Activated T-cell treated with anti-CD3 and anti-CD28 coated beads for 24 hours (primary cell): Measurements from ENCODE around the gene ZNF407.

Source experiments
- DNase-seq: peaks from one replicate; pipeline ENCODE4 v3.0.0-alpha.2; 2020; ENCODE audit warnings: low read depth

Gene ZNF407

GRCh38 chr18:74672371-74672770 lies 74.7 kb downstream of the ZNF407 start:
- DNase-seq, result no peak

GRCh38 chr18:74674487-74674886 lies 76.8 kb downstream of the ZNF407 start:
- no peak for DNase-seq

- no peak for DNase-seq
These were observed 81.5 kb downstream of the ZNF407 start for GRCh38 chr18:74679006-74679678.

DNA sequence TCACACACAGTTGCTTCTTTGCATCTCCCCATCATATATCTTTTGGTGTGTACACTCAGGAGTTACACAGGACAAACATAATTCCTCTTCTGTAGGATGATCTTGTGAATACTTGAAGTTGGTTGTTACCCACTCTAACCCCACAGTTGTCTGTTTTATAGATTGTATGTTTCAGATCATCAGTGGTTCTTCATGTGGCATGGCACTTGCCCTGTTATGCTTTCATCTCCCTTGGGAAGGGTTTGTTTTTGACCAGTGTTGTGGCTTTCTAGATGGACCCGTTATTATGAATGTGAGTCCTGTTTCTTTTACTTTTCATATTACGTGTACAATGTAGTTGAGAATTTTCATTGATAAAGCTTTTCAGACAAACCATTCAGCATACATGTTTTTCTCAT lies 82.0 kb downstream of the ZNF407 start:
- DNase-seq, result no peak

GRCh38 chr18:74682141-74682990 lies 84.7 kb downstream of the ZNF407 start:
- no peak for DNase-seq

DNA sequence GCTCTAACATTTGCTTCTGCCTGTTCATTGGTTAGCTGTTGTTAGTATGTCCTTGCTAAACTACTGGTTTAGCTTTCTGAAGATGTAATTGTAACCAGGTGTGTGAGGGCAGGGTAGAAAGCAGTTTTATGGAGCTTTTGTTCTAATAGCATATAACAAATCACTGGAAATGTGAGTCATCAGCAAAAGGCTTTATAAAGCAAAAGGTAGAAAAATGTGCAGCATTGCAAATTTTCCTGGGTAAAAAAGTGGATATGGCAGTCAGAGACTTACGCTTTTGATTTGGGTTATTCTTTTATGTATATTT lies 85.3 kb downstream of the ZNF407 start:
- no peak for DNase-seq

DNA sequence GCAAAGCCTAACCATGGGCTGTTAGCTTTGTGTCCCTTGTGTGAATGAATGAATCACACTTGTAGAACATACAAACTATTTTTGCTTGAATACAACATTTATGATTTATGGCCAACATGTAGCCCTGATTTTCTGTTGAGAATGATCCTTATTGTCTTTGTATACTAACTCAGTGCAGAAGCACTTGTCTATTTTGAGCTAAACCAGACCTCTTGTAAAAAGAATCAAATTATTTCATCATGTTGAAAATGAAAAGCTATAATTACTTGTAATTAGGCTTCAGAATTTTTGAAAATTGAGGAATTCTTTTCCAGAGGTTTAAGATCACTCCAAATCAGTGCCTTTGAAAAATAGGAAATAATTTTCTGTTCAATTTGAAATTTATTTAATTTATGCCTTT lies 85.9 kb downstream of the ZNF407 start:
- no peak for DNase-seq

DNA sequence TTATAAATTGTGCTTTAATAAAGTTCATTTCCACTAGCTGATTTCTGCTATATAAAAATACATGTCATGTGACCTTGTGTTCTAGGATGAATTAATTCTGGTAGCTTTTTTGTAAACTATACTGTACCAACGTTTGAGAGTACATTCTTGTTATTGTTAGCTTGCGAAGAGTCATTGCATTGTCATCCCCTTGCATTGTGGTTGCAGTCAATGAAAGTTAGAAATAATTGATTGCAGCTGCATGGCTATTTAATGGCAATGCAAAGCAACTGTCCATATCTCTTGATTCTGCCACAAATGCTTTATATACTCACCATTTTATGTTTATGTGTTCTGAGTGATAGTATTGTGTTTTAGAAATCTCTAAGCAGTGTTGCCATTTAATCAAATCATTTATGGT lies 91.6 kb downstream of the ZNF407 start:
- DNase-seq, result no peak

DNA sequence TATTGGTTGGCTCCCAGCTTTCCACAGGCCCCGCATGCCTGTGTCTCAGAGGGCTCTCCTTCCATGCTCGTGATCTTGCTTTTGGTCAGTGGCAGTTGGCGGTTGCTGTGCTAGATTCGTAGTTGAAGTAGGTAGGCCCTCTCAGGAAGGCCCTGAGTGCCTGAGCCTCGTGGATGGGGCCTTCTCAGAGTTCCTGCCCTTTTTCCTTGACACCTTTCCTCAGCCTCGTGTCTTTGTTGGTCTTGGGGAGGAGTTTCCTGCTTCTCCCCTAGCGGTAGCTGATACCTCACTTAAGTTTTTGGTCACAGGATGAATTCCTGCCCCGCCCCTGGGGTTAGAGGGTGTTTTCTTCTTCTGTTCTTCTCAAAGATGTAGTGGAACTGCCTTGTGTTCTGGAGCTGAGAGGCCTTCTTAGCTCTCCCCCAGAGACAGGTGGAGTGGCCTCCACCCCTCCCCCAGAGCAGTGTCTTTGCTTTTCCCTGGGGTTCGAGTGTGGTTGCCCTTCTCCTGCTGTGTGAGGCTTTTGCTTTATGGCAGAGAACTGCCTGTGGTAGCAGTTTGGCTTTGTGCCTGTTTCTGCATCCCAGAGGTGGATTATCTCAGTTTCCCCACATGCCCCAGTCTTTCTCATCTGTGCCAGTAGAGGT lies 94.8 kb downstream of the ZNF407 start:
- DNase-seq, result no peak

- no peak for DNase-seq
These were observed 96.8 kb downstream of the ZNF407 start for GRCh38 chr18:74694436-74694835.

DNA sequence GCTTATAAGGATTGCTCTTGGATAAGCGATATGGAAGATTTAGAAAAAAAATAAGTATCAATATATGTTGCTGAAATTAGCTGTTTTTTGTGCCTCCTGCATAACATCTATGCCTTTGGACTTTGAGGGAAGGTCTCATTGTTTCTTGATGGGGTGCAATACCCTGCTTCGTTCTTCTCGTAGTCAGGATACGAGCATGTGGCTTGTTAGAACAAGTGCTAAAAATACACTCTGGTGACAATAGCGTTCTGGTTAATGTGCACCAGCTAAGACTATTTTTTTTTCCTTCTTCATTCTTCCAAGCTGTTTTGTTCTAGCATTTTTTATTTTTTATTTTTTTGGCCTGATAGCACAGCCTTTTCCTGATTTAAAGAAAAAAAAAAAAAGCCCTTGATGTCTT lies 97.5 kb downstream of the ZNF407 start:
- no peak for DNase-seq

- DNase-seq, result no peak
These were observed 101.2 kb downstream of the ZNF407 start for GRCh38 chr18:74698881-74699280.

DNA sequence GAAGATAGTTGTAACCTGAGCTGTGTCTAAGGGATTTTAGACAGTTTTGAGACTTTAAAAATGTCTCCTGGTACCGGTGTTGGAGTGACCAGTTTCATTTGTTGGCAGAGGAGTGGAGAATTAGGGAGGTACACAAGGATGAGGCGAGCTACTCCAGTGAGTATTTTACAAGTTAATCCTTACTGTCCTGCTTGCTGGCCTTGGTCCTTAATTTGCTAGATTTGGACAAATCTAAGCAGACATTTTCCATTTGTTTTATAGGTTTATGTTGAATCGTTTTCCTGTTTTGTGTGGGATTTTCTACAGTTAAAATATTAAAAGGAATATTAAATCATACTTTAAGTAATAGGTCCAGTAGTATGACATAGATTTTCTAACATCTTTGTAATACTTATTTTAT lies 101.8 kb downstream of the ZNF407 start:
- no peak for DNase-seq

GRCh38 chr18:74702950-74703349 lies 105.3 kb downstream of the ZNF407 start:
- no peak for DNase-seq

DNA sequence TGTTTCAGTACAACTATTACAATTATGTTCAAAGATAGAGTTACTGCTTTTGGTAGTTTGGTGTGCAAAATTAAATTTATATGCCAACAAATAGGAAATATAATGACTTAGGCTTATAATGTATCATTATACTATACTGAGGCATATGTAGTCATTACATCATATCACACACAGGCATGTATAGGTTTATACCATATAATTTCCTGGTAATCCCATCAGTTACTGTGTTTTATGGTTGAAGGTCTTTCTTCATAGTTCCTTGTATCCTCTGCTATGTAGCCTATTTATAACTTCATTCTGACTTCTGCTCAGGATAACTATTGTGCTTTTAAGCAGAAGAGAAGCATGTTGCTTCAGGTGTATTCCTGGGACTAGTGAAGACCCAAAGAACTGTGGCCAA lies 110.5 kb downstream of the ZNF407 start:
- no peak for DNase-seq

- no peak for DNase-seq
These were observed 111.8 kb downstream of the ZNF407 start for GRCh38 chr18:74709452-74709851.

GRCh38 chr18:74714120-74714519 lies 116.5 kb downstream of the ZNF407 start:
- no peak for DNase-seq

GRCh38 chr18:74714791-74715190 lies 117.1 kb downstream of the ZNF407 start:
- no peak for DNase-seq

GRCh38 chr18:74715306-74715705 lies 117.6 kb downstream of the ZNF407 start:
- no peak for DNase-seq

- no peak for DNase-seq
These were observed 118.4 kb downstream of the ZNF407 start for GRCh38 chr18:74715865-74716712.

DNA sequence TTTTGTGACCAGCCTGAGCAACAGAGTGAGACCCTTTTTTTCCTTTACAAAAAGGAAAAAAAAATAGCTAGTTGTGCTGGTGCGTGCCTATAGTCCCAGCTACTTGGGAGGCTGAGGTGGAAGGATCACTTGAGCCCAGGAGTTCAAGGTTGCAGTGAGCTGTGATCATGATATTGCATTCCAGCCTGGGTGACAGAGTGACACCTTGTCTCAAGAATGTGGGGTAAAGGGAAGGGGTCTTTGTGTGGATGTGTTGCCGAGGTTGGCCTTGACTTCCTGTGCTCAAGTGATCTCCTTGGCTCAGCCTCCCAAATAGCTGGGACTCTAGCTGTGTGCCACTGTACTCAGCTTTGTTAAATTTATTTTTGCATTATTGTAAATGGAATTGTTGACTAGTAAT lies 120.6 kb downstream of the ZNF407 start:
- no peak for DNase-seq

DNA sequence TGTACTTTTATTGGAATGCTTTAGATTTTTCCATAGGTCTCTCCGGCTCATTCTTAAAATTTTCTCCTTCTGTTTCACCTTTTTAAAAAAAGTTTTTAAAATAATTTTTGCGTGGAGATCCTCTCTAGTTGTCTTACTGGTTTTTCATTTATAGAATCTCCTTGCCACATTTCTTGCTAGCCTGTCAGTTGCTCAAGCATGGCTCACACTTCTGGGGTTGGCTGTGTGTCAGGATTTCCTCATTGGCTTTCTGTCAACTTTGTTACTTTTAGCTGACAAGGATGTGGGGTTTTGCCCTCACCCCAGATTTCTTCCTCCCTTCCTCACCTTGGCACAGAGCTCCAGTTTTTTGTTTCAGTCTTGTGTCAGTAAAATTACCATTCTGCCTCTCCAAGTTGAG lies 124.6 kb downstream of the ZNF407 start:
- DNase-seq, result no peak
